ENCODE results near the gene RPS6KC1. TPM values are rescaled to one million over a fixed set of nuclear protein-coding genes. Genes with fewer than 3 reads are reported as not detected.
A peak's percentile ranks its signal among the peaks of the same experiment; 100 is the strongest.

Gene RPS6KC1
- total RNA-seq, 1 donor from 2014 or later, result 32.6 TPM

DNA sequence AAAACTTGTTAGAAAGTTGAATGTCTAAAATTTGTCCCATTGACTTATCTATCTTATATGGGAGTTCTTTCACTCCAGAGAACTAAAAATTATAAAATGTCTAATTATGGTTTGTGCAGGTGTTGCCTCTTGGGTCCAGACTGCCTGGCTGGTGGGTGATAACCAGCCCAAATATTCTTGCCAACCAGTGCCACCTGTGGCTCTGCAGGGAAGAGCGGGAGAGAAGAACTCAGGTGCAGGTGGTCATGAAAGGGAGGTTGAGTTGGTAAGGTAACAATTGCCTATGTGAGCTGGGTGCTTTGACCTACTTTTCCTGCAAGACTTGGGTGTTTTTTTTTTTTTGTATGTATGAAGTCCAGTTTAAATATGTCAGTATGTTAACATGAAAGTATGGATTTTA is 10.2 kb downstream of the RPS6KC1 start:
- no peak overlapping the region for H3K27ac ChIP-seq
- no peak for TF ChIP-seq EZH2 (IDR thresholded peaks at IDR 0.05)
- no peak for TF ChIP-seq CTCF (IDR thresholded peaks at IDR 0.05)
- no peak for TF ChIP-seq EZH2phosphoT487 (IDR thresholded peaks at IDR 0.05)
- no peak overlapping the region for H2AFZ ChIP-seq (replicated peaks)
- H3K79me2 ChIP-seq (ENCODE audit: low read depth), result peaks cover 66% of the 10 kb centered on the region
- no peaks in the 10 kb centered on the region for H3K4me1 ChIP-seq
- DNase-seq (ENCODE audit: low spot score), result no peak
- peaks cover 13% of the 10 kb centered on the region for H4K20me1 ChIP-seq (ENCODE audit: low read depth)
- H3K4me2 ChIP-seq, result no peak overlapping the region
- H3K4me1 Mint-ChIP-seq, result peaks cover 4% of the 10 kb centered on the region
- no peak overlapping the region for H3K4me3 Mint-ChIP-seq
- H3K27me3 Mint-ChIP-seq (ENCODE audit: insufficient read depth, low read depth), result no peaks in the 10 kb centered on the region
- H3K27ac Mint-ChIP-seq, result no peak overlapping the region
- no peak overlapping the region for H3K9ac ChIP-seq
- no peak overlapping the region for H3K4me3 ChIP-seq
- H3K36me3 Mint-ChIP-seq, result peaks cover 8% of the 10 kb centered on the region
- peaks cover 8% of the 10 kb centered on the region for H3K9me3 Mint-ChIP-seq
- no peaks in the 10 kb centered on the region for H3K27me3 ChIP-seq
- no peaks in the 10 kb centered on the region for H3K36me3 ChIP-seq
- H3F3A ChIP-seq (ENCODE audit: low read depth), result no peaks in the 10 kb centered on the region
- peaks cover 6% of the 10 kb centered on the region for H3K9me3 ChIP-seq (ENCODE audit: low read depth)

DNA sequence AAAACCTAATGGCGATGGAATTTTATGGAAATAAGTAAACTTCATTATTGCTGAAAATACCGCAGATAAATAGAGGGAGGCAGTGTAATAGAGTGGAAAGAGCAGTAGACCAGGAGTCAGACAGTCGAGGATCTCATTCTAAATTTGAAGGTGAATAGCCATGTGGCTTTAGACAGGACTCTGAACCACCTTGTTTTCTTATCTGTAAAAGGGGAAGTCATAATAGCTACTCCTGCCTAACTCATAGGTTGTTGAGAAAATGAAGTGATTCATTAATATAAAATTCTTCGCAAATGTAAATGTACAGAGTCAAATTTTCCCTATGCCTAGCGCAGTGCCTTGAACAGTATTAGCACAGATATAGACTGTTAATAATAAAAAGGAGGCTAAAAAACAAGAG is 14.8 kb downstream of the RPS6KC1 start:
- peaks cover 52% of the 10 kb centered on the region for H3K79me2 ChIP-seq (ENCODE audit: low read depth)
- peaks cover 17% of the 10 kb centered on the region for H4K20me1 ChIP-seq (ENCODE audit: low read depth)
- Mint-ChIP-seq H3K36me3 (peaks cover 5% of the 10 kb centered on the region), H3K4me1 (peaks cover 11% of the 10 kb centered on the region), H3K27me3 (ENCODE audit: insufficient read depth, low read depth) (no peaks in the 10 kb centered on the region), H3K9me3 (peaks cover 2% of the 10 kb centered on the region), H3K4me3 (no peak overlapping the region), H3K27ac (no peak overlapping the region)
- TF ChIP-seq EZH2 (IDR thresholded peaks at IDR 0.05) (no peak), EZH2phosphoT487 (IDR thresholded peaks at IDR 0.05) (no peak), CTCF (IDR thresholded peaks at IDR 0.05) (no peak)
- no peaks in the 10 kb centered on the region for H3F3A ChIP-seq (ENCODE audit: low read depth)
- H3K9me3 ChIP-seq (ENCODE audit: low read depth), result no peaks in the 10 kb centered on the region
- H3K36me3 ChIP-seq, result no peaks in the 10 kb centered on the region
- no peak overlapping the region for H3K9ac ChIP-seq
- H3K27ac ChIP-seq, result no peak overlapping the region
- no peak overlapping the region for H3K4me3 ChIP-seq
- DNase-seq (ENCODE audit: low spot score), result no peak
- no peak overlapping the region for H2AFZ ChIP-seq (replicated peaks)
- no peak overlapping the region for H3K4me2 ChIP-seq
- no peaks in the 10 kb centered on the region for H3K27me3 ChIP-seq
- H3K4me1 ChIP-seq, result no peaks in the 10 kb centered on the region

GRCh38 chr1:213066363-213066762 is 15.3 kb downstream of the RPS6KC1 start:
- no peak overlapping the region for H3K9ac ChIP-seq
- no peak for DNase-seq (ENCODE audit: low spot score)
- H3K9me3 Mint-ChIP-seq, result no peaks in the 10 kb centered on the region
- peak overlapping the region; percentile 11 for H3K4me2 ChIP-seq
- TF ChIP-seq CTCF (IDR thresholded peaks at IDR 0.05) (no peak), EZH2phosphoT487 (IDR thresholded peaks at IDR 0.05) (no peak), EZH2 (IDR thresholded peaks at IDR 0.05) (no peak)
- H3K4me1 ChIP-seq, result no peaks in the 10 kb centered on the region
- H3K4me3 ChIP-seq, result no peak overlapping the region
- H2AFZ ChIP-seq (replicated peaks), result no peak overlapping the region
- H3K4me1 Mint-ChIP-seq, result peaks cover 10% of the 10 kb centered on the region
- H3F3A ChIP-seq (ENCODE audit: low read depth), result no peaks in the 10 kb centered on the region
- no peaks in the 10 kb centered on the region for H3K36me3 ChIP-seq
- H3K9me3 ChIP-seq (ENCODE audit: low read depth), result no peaks in the 10 kb centered on the region
- peaks cover 17% of the 10 kb centered on the region for H4K20me1 ChIP-seq (ENCODE audit: low read depth)
- no peak overlapping the region for H3K27ac ChIP-seq
- peaks cover 3% of the 10 kb centered on the region for H3K36me3 Mint-ChIP-seq
- H3K27me3 ChIP-seq, result no peaks in the 10 kb centered on the region
- H3K27me3 Mint-ChIP-seq (ENCODE audit: insufficient read depth, low read depth), result no peaks in the 10 kb centered on the region
- no peak overlapping the region for H3K4me3 Mint-ChIP-seq
- no peak overlapping the region for H3K27ac Mint-ChIP-seq
- H3K79me2 ChIP-seq (ENCODE audit: low read depth), result peaks cover 48% of the 10 kb centered on the region
